Right forelimb (tissue), 1 donor: ENCODE data around the gene OR13J1.

Experiments used
- DNase-seq: peaks from one replicate; pipeline ENCODE4 v3.0.0-alpha.2; 2018

The OR13J1 gene

DNA sequence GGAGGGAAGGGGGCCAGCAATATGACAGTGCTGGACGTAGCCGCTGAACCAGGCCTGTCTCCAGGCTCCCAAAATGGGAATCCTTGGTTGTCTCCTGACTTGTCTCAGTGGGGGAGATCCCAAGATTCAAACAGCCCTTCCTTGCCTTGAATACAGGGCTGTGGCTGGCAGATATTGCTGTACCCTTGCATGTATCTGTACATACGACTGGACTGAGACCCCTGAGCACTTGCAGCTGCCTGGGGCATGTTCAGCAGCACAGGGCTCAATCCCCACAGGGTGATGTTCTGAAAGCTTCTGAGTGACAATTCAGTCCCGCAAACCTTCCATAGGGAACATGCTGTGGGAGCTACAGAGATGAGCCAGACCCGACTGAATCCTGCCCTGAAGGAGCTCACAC, 13.3 kb downstream of the OR13J1 start:
- DNase-seq: peak; percentile 11

DNA sequence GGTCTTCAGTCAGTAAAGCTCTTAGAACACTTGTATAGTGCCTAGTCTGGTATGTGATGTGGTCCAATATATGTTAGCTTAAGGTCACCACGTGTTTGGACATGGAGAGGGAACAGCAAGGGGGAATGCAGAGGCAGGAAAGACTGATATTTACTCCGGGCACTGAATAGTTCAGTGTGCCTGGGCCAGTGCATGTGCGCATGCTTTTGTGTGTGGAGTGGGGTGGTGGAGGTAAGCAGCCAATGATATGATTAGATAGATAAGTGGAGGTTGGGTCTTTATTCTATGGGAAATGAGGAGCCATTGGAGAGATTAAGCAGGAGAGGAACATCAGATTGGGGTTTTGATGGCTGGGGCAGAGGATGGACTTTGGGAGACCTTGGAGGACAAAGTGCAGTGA, 14.0 kb downstream of the OR13J1 start:
- peak; percentile 15 for DNase-seq

DNA sequence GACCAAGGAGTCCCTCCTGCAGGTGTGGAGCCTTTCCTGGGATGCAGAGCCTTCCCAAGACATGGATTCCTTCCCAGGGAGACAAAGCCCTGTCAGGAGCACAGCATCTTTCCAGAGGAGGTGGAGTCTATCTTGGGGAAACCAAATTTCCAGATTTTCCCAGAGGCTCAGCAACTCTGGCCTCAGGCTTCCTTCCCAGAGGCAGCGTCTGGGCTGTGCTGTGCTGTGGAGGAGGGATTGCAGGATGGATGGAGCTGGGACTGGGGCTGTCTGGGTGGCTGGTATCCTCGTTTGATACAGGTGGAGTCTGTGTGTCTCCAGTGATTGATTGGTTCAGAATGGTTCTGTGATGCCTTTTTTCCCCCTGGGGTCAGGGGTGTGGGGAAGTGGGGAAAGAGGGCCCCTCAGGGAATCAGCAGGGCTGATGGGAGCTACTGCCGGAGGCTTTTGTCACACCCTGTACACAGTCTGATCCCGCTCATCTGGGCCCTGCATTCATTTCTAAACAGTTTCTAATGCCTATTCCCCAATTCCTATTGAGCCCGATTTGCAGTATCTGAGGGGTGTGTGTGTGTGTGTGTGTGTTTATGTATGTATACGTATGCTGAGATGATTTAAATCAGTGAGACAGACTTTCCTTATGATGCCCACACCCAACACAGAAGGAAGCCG, 16.0 kb downstream of the OR13J1 start:
- peak; percentile 21 for DNase-seq

DNA sequence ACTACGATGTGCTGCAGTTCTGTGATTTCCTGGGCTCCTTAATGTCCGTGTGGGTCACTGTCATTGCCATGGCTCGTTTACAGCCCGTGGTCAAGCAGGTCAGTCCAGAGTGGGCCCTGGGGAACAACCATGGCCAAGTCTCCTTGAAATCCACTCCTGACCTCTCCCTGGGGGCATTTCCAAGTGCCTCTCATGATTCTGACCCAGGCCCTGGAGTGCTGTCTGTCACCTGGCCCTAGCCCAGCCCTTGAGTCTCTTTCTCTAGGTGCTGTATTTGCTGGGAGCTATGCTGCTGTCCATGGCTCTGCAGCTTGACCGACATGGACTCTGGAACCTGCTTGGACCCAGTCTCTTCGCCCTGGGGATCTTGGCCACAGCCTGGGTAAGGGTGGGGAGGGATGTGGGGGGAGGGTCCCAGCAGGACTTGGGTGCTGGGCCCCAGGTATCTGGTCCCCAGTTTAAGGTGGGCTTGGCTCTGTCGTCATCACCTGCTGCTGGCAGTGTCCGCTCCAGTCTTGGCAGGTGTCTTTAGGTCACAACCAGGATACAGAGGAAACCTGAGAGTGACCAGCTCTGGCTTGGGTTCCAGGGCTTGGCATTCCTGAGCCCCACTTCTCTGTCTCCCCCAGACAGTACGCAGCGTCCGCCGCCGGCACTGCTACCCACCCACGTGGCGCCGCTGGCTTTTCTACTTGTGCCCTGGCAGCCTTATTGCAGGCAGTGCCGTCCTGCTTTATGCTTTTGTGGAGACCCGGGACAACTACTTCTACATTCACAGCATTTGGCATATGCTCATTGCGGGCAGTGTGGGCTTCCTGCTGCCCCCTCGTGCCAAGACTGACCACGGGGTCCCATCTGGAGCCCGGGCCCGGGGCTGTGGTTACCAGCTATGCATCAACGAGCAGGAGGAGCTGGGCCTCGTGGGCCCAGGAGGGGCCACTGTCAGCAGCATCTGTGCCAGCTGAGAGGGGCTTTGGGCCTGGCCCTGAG, 17.0 kb downstream of the OR13J1 start:
- DNase-seq: peak; percentile 9

DNA sequence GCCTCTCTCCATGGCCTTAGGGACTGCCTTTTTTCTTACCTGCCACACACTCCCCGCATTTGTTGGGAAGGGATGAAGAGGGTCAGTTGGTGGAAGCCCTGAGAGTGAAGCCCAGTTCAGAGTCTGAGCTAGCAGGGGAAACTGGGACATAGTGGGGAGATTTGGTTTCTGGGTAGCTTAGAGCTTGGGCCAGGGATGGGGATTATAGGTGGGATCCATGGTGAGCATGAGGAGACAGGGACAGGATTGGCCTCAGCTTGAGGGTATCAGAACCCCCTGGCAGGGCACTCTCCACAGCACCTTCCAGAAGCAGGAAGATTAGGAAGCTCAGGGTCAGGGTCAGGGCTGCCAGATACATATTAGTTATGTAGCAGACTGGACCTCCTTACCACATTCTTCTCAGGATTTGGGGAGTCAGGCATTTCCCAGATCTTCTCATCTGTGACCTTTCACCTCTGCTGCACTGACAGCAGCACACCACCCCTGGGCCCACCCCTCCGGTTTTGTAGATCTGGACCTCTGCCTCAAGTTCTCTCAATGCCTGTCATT, 17.9 kb downstream of the OR13J1 start:
- no peak for DNase-seq

DNA sequence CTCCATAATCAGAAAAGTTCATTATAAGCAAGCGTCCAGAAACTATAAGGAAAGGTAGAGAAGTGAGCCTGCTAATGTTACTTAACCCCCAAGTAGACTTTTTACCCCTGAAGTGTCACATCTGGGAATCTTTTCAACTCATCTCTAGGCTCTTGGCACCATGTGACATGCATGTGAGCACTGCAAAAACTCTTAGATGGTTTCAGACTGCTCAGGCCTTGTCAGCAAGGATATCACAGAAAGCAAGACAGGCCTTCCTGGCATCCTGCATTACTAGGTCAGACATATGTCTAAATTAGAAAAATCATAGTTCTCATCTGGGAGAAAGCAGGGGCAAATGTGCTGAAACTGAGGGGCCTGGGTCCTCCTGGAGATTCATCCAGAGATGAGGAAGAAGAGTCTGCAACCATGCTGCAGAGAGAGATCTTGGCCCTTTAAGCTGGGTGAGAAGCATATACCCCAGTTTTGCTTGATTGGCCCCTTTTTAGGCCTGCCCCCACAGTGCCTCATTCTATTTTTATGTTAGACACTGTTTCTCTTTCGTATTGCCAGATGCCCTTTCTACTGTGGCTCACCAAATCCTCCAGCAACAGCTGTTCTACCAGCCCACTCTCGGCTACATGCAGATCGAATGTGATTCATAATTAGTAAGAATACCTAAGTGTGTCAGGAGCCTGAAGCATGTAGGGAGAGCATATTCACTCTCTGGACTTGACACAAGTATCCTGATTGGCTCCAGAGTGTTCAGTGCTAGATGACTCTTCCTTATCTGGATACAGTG, 22.2 kb downstream of the OR13J1 start:
- no peak for DNase-seq

DNA sequence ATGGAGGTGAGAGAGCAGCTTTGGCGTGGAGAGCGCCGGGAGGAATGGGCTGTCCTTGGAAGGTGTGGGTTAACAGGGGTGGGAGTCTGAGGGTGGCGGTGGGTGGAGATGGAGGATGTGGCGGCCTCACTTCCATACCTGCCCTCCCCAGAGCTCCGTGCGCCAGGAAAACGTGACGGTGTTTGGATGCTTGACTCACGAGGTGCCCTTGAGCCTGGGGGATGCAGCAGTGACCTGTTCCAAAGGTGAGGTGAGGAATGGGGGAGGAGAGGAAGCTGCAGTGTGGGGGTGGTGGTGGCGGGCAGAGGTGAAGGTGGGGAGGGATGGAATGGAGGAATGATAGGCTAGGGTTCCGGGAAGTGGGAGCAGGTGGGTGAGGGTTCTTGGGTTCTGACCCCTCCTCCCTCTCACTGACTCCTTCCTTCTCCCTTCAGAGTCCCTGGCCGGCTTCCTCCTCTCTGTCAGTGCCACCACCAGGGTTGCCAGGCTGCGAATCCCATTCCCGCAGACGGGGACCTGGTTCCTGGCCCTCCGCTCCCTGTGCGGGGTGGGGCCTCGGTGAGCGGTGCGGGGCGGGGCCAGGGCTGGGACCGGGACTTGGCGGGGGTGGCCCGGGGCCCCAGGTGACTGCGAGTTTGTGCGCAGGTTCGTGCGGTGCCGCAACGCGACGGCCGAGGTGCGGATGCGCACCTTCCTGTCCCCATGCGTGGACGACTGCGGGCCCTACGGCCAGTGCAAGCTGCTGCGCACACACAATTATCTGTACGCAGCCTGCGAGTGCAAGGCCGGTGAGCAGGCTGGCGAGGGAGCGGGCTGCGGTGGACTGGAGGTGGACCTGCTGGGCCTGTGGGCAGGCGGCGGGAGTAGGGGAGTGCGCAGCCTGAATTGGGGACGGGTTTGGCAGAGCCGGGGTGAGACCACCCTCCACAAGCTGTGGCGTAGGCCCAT, 24.1 kb downstream of the OR13J1 start:
- no peak for DNase-seq

DNA sequence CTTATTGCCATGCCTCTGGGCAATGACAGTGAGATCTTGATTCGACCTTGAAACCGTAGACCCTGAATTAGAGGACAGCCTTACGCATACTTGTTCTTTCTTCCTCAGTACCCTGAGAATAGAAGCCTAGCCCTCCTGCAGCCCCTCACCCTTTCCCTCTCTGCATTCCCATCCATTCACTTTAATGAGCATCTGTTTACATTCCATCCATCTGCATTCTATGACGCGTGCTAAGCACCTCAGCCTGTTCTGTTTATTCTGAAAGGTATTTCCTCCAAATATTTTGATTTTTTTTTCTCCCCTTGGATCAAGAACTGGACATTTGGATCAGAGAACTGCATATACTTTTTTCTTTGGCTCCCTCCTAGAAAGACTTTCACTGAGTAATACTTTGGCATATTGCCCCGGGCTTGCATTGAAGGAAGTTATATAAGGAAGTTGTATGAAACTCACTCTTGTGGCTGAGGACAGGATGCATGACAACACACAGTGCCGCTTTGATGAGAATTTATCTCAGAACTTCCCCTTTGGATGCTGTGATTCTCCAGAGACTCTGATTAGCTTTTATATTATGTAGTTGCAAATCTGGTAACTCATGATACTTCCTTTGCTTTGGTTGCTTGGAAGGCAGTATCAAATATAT, 25.5 kb downstream of the OR13J1 start:
- DNase-seq: no peak

DNA sequence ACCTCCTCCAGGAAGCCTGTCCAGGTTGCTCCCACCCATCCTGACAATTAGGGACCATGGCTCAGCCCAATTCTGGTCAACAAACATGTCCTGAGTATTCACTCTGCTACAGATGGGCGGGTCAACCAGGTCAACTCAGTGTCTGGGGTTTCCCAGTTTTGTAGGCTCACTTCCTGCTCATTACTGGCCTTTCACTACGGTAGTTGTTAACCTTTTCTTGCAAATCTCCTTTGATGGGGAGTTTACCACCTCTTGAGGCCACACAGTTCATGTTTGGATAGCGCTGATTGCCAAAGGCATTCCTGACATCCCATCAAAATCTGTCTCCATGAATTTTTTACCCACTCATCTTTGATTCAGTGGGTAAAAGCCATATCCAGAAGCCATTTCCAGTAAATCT, 27.4 kb downstream of the OR13J1 start:
- DNase-seq: no peak

DNA sequence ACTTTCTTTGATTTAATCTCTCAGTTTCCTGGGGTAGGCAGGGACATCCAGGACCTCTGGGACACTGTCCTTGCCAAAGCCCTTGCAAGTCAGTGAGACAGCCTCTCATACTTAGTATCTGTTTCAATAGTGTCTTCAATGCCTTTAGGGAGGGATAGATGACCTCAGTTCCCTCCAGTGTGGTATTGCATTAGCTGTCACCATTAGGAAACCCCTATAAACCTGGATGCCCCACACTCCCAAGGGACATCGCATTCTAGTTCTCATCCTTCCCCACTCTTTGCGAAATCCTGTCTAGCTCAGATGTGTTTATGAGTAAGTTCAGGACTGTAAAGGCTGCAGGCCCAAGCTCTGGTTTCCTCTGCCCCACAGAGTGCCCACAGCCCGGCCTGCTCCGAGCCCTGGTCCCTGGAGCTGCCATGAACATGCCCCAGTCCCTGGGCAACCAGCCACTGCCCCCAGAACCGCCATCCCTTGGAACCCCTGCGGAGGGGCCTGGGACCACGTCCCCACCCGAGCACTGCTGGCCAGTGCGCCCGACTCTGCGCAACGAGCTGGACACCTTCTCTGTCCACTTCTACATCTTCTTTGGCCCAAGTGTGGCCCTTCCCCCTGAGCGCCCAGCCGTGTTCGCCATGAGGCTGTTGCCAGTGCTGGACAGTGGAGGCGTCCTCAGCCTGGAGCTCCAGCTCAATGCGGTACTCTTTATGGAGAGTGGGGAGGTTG, 28.0 kb downstream of the OR13J1 start:
- DNase-seq: no peak

DNA sequence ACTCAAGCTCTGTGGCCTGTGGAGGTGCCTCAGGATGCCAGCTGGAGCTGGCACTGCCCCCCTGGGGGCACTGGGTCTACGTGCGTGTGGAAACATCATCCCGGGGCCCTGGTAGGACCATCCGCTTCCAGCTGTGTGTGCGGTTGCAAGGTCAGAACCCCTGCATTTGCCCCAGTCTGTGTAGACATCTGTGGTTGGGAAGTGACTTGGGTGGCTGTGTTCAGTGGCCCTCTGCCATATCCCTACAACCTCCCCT, 28.6 kb downstream of the OR13J1 start:
- DNase-seq: no peak

DNA sequence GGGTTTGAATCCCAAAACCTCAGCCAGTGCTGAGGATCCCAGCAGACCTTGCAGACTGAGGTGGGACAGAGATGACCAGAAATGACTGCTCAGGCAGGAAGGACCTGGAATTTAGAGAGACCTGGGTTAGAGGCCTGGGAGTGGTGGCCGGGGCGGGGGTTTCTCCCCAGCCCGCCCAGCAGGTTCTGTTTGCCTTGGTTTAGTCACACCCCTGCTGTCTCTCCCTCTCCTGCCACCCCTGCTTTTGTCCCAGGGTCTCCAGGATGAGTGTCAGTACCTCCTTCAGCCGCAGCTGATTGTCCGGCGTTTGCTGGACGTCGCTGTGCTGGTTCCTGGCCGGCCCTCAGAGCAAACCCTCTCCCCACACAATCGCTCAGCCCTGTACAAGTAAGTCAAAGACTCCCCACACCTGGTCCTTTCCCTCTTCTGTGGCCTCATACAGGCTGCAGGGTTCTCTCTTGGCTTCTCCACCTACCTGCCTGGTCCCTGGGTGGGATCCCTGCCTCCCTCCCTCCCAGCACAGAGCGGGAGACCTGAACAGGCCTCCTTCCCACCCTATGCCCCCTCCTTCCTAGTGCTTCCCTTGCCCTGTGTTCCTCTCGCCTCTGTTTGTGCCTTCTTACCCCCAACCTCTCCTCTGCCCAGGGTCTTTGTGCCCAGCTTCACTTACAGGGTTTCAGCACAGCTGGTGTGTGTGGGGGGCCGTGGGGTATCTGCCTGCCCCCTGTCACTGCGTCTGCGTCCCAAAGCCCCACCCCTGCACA, 29.1 kb downstream of the OR13J1 start:
- no peak for DNase-seq

DNA sequence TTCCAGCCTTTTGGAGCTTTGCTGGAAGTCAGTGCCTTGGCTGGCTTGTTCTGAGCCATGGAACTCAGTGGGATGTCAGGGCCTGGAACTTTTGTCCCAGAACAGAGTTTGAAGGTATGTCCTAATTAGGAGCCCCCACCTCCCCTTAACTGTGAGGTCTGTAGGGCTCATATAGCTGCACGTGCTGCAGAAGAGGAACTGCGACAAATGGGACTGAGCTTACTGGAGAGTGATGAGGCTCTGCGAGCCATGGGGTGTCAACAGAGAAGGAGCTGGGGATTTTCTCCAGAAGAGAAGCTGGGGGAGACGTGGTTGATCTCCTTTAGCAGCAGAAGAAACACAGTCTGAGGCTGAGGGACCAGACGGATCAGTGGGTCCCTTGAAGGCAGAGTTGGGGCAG, 30.3 kb downstream of the OR13J1 start:
- no peak for DNase-seq

DNA sequence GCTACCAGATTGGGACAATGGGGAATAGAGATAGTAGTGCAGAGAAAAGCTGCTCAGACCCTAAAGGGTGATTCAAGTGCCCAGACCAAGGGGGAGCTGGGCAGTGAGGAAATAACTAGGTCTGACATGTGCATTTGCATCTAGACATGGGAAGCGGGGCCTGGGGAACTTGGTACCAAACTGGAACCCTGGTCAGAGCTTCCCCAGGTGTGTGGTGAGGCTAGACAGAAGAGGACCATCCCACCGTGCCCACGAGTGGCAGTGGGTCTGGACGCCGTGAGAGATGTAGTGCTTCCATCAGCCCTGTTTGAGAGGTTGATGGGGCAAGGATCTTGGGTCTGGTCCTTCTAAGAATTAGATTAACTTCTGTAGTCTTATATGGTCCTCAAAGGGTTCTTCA, 33.6 kb downstream of the OR13J1 start:
- DNase-seq: no peak

DNA sequence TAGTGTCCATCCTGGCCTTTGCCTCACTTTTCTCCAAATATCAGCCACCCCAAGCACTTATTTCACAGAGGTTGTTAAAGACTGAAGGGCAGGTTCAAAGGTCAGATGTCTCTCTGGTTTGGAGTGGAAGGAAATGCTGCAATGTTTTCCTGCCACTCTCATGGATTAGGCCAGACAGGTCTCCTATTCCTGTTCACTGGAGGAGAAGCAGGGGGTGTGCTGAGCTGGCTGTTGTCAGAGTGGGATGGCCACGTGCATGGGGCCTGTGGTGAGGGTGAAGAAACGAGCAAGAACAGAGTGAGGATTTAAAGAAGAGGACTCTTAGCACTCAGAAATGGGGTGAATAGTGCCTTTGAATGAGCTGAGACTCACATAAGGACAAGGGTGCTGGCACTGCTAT, 34.4 kb downstream of the OR13J1 start:
- DNase-seq: no peak

DNA sequence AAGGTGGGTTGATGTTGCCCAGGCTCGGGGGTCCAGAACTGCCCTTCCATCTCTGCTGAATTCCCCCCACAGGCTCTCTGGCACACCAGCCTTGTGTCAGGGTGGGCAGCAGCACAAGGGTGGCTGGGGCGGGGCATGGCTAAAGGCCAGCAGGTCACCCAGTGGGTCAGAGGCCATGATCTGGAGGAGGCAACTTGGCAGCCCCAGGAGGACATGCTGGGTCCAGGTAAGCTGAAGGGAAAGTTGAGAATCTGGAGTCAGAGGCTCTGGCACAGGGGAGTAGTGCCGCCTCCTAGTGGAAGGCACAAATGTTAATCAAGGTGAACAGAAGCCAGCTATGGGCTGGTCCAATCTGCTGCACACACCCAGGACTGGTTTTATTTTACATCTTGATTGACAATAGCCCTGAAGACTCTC, 35.0 kb downstream of the OR13J1 start:
- DNase-seq: no peak

DNA sequence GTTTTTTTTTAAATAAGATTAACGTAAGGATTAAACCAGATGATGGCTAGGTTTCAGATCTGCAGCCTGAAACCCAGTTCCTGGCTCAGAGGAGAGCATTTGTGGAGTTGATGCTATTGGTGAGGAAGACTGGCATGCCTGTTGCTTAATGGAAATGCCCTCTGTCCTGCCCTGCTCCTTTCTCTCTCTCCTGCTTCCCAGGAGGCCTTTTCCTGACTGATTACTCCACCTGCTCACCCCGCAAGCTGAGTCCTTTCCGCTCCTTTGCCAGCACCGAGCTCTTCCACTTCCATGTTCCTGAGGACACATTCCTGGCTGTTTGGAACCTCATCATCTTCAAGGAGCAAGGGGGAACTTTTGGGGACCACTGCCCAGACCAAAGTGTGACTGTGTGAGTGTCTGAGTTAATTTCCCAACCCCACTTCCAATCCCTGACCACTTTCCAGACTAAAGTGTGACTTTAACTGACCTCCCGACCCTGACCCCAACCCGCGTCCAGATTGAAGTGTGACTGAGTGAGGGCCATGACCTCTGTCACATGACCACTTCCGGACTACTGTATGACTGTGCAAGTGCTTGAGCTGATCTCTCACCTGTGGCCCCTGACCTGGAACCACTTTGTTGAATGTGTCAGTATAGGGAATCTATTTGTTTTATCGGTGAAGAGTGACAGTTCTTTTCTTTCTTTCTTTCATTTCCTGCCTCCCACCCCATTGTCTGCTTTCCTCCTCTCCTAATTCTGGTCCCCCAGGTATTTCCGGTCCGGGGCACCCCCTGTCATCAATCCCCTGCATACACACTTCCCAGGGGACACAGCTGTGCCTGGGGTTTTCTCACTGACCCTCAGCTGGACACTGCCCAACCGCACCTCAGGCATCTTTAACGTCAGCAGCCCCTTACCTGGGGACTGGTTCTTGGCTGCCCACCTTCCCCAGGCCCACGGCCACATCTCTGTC, 35.7 kb downstream of the OR13J1 start:
- DNase-seq: no peak

DNA sequence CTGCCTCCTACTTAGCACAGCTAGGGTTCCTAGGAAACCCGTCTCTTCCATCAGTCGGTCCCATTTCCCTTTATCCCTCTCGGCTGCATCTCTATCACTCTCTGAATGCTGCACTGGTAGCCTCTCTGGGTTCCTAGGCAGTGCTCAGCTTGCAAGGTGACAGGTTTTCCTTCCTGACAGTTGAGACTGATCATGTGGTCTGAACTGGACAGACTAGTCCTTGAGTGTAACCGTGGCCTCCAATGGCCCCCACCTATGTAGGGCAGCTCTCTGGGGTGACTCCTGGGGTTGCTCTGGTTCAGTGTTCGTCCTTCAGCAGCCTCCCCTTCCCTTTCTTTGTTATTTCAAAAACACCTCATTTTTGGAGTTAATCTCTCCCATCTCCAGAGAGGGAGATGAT, 37.4 kb downstream of the OR13J1 start:
- no peak for DNase-seq

DNA sequence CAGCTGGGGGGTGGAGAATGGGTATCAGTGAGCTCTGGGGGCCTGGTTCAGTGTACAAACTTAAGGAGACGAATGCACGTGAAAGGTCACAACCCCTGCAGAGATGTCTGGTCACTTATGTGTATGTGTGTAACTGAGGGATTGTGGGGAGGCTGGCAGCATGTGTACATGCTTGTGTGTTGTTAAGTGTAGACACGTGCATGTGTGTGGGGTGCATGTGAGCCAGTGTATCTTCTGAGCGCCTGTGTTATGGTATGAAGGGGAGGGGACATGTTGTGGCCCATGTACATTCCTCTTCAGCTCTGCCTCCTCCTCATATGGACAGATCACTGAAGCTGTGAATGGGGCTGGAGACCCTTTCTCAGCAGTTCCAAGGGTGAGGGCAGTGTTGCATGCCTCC, 39.2 kb downstream of the OR13J1 start:
- no peak for DNase-seq
